Mesendoderm (in vitro differentiated cells): ENCODE measurements around the gene AP3D1.

Experiments used
- DNase-seq: peaks from one replicate; pipeline ENCODE4 v3.0.0; 2013
- H2AK5ac ChIP-seq: 2 replicates; pipeline ENCODE4 v1.6.1; 2013; ENCODE audit warnings: low read length, inconsistent platforms
- H2BK120ac ChIP-seq: 2 replicates; pipeline ENCODE4 v1.6.1; 2013; ENCODE audit warnings: low read depth, mild to moderate bottlenecking, low read length, moderate library complexity, mixed read lengths
- H2BK15ac ChIP-seq: replicated peaks from 2 replicates; pipeline ENCODE4 v1.6.1; 2013; ENCODE audit warnings: low read depth, mild to moderate bottlenecking, moderate library complexity
- H2BK5ac ChIP-seq: 2 replicates; pipeline ENCODE4 v1.6.1; 2013; ENCODE audit warnings: low read length, inconsistent platforms
- H3K18ac ChIP-seq: 2 replicates; pipeline ENCODE4 v1.6.1; 2013; ENCODE audit warnings: mild to moderate bottlenecking, low read length, mixed read lengths
- H3K23ac ChIP-seq: one replicate; pipeline ENCODE4 v1.6.1; 2013; ENCODE audit warnings: low read length
- H3K27ac ChIP-seq: 2 replicates; pipeline ENCODE4 v1.5.1; 2013; ENCODE audit warnings: low read depth, mild to moderate bottlenecking, inconsistent platforms, low read length, moderate library complexity
- H3K27me3 ChIP-seq: 2 replicates; pipeline ENCODE4 v1.6.1; 2013; ENCODE audit warnings: low read length, control low read depth, mild to moderate bottlenecking, inconsistent platforms; ENCODE audit not compliant: insufficient read depth, poor library complexity
- H3K36me3 ChIP-seq: 2 replicates; pipeline ENCODE4 v1.6.1; 2013; ENCODE audit warnings: low read length, inconsistent platforms; ENCODE audit not compliant: control insufficient read depth, insufficient read depth
- H3K4ac ChIP-seq: one replicate; pipeline ENCODE4 v1.6.1; 2013; ENCODE audit warnings: low read depth, mild to moderate bottlenecking, low read length, moderate library complexity
- H3K4me1 ChIP-seq: 2 replicates; pipeline ENCODE4 v1.6.1; 2013; ENCODE audit warnings: low read depth, low read length, inconsistent platforms; ENCODE audit not compliant: control insufficient read depth
- H3K4me2 ChIP-seq: 2 replicates; pipeline ENCODE4 v1.6.1; 2013; ENCODE audit warnings: low read length
- H3K4me3 ChIP-seq: 2 replicates; pipeline ENCODE4 v1.5.1; 2013; ENCODE audit warnings: mild to moderate bottlenecking, low read length
- H3K56ac ChIP-seq: one replicate; pipeline ENCODE4 v1.6.1; 2013; ENCODE audit warnings: low read length
- H3K79me1 ChIP-seq: 2 replicates; pipeline ENCODE4 v1.6.1; 2013; ENCODE audit warnings: low read length, inconsistent platforms
- H3K79me2 ChIP-seq: 2 replicates; pipeline ENCODE4 v1.6.1; 2013; ENCODE audit warnings: mild to moderate bottlenecking, low read length; ENCODE audit not compliant: control insufficient read depth, insufficient read depth
- H3K9ac ChIP-seq: 2 replicates; pipeline ENCODE4 v1.6.1; 2013; ENCODE audit warnings: low read length, inconsistent platforms
- H4K5ac ChIP-seq: one replicate; pipeline ENCODE4 v1.6.1; 2013; ENCODE audit warnings: low read length
- H4K8ac ChIP-seq: one replicate; pipeline ENCODE4 v1.6.1; 2013; ENCODE audit warnings: low read depth, mild to moderate bottlenecking, control low read depth, low read length, moderate library complexity
- WGBS: extraction: QIAGEN DNeasy Blood & Tissue Kit; methylation state at CpG from one replicate; pipeline ENCODE4 v1.1.7; 2013; ENCODE audit warnings: low lambda C conversion rate, missing lambda C conversion rate; ENCODE audit not compliant: insufficient coverage; ENCODE audit errors: extremely low coverage; 5-methylcytosine and 5-hydroxymethylcytosine counted together

The AP3D1 gene

GRCh38 chr19:2173388-2173766, 22.0 kb upstream of the AP3D1 start:
- Histone ChIP-seq H2BK5ac (no peak overlapping the region), H2BK120ac (no peak overlapping the region), H3K27ac (no peak overlapping the region), H3K18ac (no peak overlapping the region), H3K27me3 (no peaks in the 10 kb centered on the region), H2BK15ac (no peak overlapping the region), H3K4me2 (no peak overlapping the region), H3K23ac (no peak overlapping the region), H3K79me1 (peaks cover 19% of the 10 kb centered on the region), H3K36me3 (no peaks in the 10 kb centered on the region), H3K4me1 (peaks cover 8% of the 10 kb centered on the region), H4K5ac (no peak overlapping the region), H3K4me3 (no peak overlapping the region), H3K9ac (no peak overlapping the region), H4K8ac (no peak overlapping the region), H2AK5ac (no peak overlapping the region), H3K4ac (no peak overlapping the region), H3K56ac (no peak overlapping the region), H3K79me2 (peaks cover 77% of the 10 kb centered on the region)
- WGBS: no CpG with 5 or more reads among the region's 21 CpGs
- no peak for DNase-seq

- peaks cover 27% of the 10 kb centered on the region for H3K79me1 ChIP-seq
- WGBS: no CpG with 5 or more reads among the region's 27 CpGs
- H3K27ac ChIP-seq: peak overlapping the region; percentile 42
- no peak overlapping the region for H3K4me2 ChIP-seq
- peaks cover 89% of the 10 kb centered on the region for H3K79me2 ChIP-seq
- H3K27me3 ChIP-seq: no peaks in the 10 kb centered on the region
- no peak overlapping the region for H4K8ac ChIP-seq
- no peak overlapping the region for H3K18ac ChIP-seq
- H2BK5ac ChIP-seq: no peak overlapping the region
- H3K56ac ChIP-seq: peak overlapping the region; percentile 71
- H3K4me3 ChIP-seq: no peak overlapping the region
- no peak overlapping the region for H3K4ac ChIP-seq
- peak overlapping the region; percentile 40 for H3K9ac ChIP-seq
- H2BK15ac ChIP-seq: no peak overlapping the region
- H3K23ac ChIP-seq: no peak overlapping the region
- DNase-seq: peak; percentile 81
- no peak overlapping the region for H2BK120ac ChIP-seq
- H3K36me3 ChIP-seq: no peaks in the 10 kb centered on the region
- H2AK5ac ChIP-seq: no peak overlapping the region
- peaks cover 8% of the 10 kb centered on the region for H3K4me1 ChIP-seq
- H4K5ac ChIP-seq: no peak overlapping the region
These were observed 20.2 kb upstream of the AP3D1 start for GRCh38 chr19:2171349-2172145.

GRCh38 chr19:2170987-2171348, 19.6 kb upstream of the AP3D1 start:
- Histone ChIP-seq H2BK120ac (no peak overlapping the region), H3K27me3 (no peaks in the 10 kb centered on the region), H3K27ac (peak overlapping the region; percentile 24), H3K23ac (no peak overlapping the region), H4K8ac (no peak overlapping the region), H3K36me3 (no peaks in the 10 kb centered on the region), H3K4me2 (no peak overlapping the region), H3K79me1 (peaks cover 24% of the 10 kb centered on the region), H3K18ac (no peak overlapping the region), H3K9ac (peak overlapping the region; percentile 40), H2BK15ac (no peak overlapping the region), H3K79me2 (peaks cover 89% of the 10 kb centered on the region), H2AK5ac (no peak overlapping the region), H2BK5ac (no peak overlapping the region), H3K4ac (no peak overlapping the region), H3K4me1 (peaks cover 8% of the 10 kb centered on the region), H3K4me3 (no peak overlapping the region), H4K5ac (no peak overlapping the region), H3K56ac (peak overlapping the region; percentile 56)
- DNase-seq: peak; percentile 16
- WGBS: no CpG with 5 or more reads among the region's 5 CpGs

- no peaks in the 10 kb centered on the region for H3K36me3 ChIP-seq
- H3K4me3 ChIP-seq: no peak overlapping the region
- H3K27ac ChIP-seq: no peak overlapping the region
- no peaks in the 10 kb centered on the region for H3K27me3 ChIP-seq
- H3K4ac ChIP-seq: no peak overlapping the region
- no peak overlapping the region for H4K5ac ChIP-seq
- H3K18ac ChIP-seq: no peak overlapping the region
- peaks cover 24% of the 10 kb centered on the region for H3K79me1 ChIP-seq
- H2BK5ac ChIP-seq: no peak overlapping the region
- H3K56ac ChIP-seq: peak overlapping the region; percentile 59
- no peak overlapping the region for H4K8ac ChIP-seq
- no peak overlapping the region for H3K4me2 ChIP-seq
- peaks cover 84% of the 10 kb centered on the region for H3K79me2 ChIP-seq
- no peak overlapping the region for H2AK5ac ChIP-seq
- DNase-seq: no peak
- peaks cover 8% of the 10 kb centered on the region for H3K4me1 ChIP-seq
- no peak overlapping the region for H2BK15ac ChIP-seq
- WGBS: no CpG with 5 or more reads among the region's 12 CpGs
- H3K23ac ChIP-seq: peak overlapping the region; percentile 37
- peak overlapping the region; percentile 24 for H3K9ac ChIP-seq
- no peak overlapping the region for H2BK120ac ChIP-seq
These were observed 18.9 kb upstream of the AP3D1 start for GRCh38 chr19:2170219-2170618.

- Histone ChIP-seq H3K23ac (no peak overlapping the region), H2BK5ac (no peak overlapping the region), H3K4me1 (peaks cover 8% of the 10 kb centered on the region), H3K27ac (no peak overlapping the region), H3K4ac (no peak overlapping the region), H3K4me3 (no peak overlapping the region), H3K79me2 (peaks cover 78% of the 10 kb centered on the region), H2BK15ac (no peak overlapping the region), H3K9ac (no peak overlapping the region), H3K18ac (no peak overlapping the region), H3K4me2 (no peak overlapping the region), H3K27me3 (no peaks in the 10 kb centered on the region), H4K8ac (no peak overlapping the region), H3K79me1 (peaks cover 23% of the 10 kb centered on the region), H2BK120ac (no peak overlapping the region), H3K56ac (no peak overlapping the region), H3K36me3 (no peaks in the 10 kb centered on the region), H4K5ac (no peak overlapping the region), H2AK5ac (no peak overlapping the region)
- DNase-seq: peak; percentile 53
- no CpG with 5 or more reads among the region's 24 CpGs for WGBS
These were observed 17.5 kb upstream of the AP3D1 start for GRCh38 chr19:2168619-2169424.
